GM19193 (cell line): ENCODE measurements around the gene DIS3L2.

Source experiments
- POLR2A ChIP-seq: IDR thresholded peaks from 4 replicates; pipeline ENCODE4 v1.6.1; 2011; ENCODE audit not compliant: insufficient read depth, insufficient read length; ENCODE audit errors: extremely low read depth

Gene DIS3L2

DNA sequence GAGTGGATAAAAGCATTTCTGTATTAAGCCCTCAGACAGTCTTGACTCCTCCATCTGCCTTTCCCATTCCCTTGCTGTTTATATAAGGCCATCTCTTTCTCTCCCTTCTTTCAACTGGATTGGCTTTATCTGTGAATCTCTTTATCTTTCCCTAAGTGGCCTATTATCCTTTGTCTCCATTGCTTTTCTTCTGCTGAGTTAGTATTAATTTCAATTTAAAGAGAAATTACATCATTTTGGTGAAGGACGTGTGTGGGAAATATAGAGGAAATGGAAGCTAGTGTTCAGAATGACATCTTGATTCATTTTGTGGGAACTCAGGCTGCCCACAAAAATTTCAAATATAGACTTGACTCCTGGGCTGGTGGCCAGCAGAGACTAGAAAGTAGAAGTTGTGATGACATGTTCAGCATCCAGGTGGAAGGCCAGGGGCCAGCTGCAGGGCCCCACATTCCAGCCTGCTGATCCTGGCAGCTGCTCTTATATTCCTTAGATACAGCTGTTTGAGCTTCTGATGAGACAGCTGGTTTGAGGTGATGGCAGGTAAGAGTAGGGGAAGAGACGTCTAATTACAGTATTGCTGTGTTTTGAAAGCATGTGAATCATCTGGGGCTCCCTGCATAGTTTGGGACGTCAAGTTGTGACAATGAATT lies 52.3 kb downstream of the DIS3L2 start:
- no peak for TF ChIP-seq POLR2A

DNA sequence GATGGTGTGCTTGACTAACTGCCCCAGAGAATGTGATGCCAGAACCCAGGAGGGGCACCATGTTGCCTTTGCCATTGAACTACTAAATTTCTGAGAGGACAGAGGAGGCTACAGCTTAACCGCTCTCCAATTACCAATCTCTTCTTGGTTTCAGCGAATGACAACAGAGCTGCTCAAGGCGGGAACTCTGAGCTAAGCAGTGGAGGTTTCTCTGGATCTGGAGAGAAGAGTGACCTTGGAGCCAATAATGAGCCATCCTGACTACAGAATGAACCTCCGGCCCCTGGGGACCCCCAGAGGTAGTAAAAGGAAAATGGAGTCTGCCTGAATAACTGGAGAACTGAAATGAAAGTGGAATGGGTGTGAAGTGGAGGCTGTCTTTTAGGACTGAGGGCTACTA lies 53.2 kb downstream of the DIS3L2 start:
- no peak for TF ChIP-seq POLR2A

DNA sequence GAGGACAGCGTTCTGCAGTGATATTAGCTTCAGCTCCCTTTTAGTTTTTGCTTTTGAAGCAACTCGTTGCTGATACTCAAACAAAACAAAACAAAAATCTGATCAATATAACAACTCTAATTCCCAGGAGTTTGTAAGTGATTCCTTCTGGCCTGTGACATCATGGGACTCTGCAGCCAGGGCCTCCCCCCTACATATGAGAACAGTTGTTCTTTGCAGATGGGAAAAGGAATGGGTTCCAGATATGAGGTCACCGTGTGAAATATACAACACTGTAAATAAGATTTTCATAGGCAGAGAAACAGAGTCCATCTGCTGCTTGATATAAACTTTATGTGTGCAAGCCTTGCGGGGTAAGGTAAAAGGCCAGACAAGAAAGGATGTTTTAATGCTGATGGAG lies 56.7 kb downstream of the DIS3L2 start:
- TF ChIP-seq POLR2A = no peak

DNA sequence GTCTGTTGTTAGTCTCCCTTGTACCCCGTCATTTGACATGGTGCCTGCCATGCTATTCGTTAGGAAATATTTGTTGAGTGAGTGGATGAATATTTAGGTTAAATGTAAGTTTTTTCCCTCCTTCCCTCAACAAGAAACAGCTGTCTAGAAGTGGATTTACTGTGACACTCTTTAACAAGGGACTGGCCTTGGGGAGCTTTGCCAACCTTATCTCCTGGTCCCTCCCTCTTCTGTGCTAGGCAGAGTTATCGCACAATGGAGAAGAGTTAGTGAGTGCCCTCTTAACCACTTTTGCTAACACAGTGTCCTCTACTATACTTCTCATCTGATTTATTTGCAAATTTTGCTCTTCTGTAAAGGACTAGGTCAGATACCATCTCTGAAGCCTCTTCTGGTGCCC lies 61.2 kb downstream of the DIS3L2 start:
- TF ChIP-seq POLR2A = no peak

DNA sequence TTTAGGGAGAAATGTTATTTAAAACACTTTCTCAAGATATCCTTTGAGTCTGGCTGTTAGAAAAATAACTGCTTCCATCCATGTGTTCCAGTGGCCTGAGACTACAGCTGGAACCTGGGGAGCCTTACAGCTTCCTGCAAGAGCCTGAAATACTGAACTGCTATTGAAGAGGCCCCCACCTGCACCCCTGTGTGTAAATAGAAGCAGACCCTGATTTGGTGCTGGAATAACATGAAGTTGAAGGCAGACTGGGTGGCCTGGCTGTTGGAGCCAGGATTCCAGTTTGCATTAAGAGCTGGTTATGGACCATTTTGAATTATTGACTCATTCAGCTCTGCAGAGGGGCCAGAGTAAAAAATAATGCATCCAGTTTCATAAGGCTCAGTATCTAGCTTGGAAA lies 61.9 kb downstream of the DIS3L2 start:
- no peak for TF ChIP-seq POLR2A

DNA sequence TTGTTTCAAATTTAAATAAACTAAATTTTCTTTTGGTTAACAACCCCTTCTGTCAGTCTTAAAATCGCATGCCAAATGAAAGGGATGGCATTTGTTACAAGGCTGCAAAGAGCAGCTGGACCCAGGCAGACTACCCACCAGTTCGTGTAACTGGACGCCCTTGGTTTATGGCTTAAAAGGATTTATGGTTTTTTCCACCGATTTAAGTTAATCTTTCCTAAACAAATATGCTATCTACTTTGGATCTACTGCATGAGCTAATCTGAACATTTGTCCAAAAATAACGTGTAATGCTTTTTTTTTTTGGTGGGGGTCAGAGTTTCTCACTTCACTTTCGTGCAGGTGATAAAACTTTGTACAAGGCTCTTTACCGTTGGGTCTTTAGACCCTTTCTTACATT lies 62.9 kb downstream of the DIS3L2 start:
- TF ChIP-seq POLR2A = no peak

DNA sequence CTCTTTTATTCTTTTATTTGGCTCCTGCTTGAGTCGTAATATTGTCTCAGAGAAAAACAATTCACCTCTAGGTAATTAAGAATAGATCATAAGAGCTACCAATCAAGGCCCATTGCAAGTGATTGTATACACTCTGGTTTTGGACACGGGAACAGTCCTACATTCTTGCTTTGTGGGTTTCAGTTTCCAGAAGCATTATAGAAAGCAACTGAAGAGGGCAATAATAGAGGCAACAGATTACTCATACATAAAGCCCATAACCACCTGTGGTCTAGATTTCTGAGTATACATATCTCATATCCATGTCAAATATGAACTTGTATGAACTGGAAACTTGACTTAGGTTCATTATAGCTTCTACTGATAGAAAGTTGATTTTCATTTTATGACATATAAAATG lies 65.4 kb downstream of the DIS3L2 start:
- no peak for TF ChIP-seq POLR2A

DNA sequence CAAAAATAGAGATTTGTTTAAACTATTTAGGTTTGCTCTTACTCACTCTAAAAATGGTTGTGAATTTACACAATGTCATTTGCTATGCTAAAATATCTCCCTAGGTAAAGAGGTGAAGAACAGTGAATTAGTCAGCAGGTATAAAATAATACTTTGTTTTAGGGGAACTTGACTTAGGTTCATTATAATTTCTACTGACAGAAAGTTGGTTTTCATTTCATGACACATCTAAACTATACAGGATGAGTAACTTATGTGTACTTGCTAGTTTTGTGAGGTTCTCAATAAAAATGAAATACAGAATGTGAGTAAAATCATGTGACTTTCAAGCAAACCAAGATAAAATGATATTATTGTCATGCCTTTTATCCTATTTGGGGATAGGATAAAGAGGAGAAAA lies 66.0 kb downstream of the DIS3L2 start:
- no peak for TF ChIP-seq POLR2A

DNA sequence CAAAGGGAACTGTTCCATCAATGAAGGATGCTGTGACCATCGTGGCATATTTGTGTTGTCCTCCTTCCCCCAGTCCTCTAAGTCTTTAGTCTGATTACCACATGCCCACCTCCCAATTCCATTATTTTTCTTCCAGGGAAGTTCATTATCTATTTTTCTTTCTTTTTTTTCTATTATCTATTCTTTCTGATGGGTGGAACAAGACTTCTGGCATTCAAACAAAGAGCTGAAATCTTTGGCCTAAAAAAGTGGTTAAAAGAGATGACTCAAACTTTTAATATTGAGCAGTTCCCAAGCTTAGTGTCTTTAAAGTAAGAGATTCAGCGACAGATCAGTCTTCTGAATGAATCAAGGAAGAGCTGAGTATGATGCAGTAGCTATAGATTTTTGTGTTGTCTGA lies 66.6 kb downstream of the DIS3L2 start:
- TF ChIP-seq POLR2A = no peak

DNA sequence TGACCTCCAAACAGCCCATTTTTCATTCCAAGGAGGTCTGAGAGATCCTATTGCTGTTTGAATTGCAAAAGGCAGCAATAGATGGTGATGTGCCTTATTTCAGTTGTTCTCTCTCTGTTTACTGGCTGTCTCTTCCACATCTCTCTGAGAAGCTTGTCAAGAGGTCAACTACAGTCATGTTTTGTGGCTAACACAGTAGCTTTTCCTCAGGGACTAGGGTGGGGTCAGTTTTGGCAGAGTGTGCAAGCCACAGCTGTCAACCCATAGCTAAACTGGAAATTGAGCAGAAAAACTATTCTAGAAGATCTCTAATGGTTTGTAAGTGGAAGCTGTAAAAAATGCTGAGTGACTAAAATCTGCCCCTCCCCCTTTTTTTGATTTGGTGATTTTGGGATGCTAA lies 67.1 kb downstream of the DIS3L2 start:
- TF ChIP-seq POLR2A = no peak

DNA sequence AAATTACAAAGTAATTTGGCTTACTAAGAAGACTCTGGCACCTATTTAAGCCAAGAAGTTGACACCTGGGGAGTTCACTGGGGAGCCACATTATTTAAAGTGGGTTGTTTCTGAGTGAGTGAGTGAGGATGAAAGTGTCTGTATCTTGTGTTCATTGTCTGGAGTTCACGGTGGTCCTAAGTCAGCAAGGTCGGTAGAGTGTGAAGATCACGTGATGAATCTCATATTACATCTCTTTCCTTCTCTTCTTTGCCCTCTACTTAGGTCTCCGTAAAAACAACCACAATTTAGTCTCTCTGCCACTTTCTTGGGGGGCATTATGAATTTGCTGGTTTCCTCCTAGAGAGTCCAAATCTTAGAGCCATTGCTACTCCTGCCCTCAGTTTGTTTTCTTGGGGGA lies 67.8 kb downstream of the DIS3L2 start:
- no peak for TF ChIP-seq POLR2A

DNA sequence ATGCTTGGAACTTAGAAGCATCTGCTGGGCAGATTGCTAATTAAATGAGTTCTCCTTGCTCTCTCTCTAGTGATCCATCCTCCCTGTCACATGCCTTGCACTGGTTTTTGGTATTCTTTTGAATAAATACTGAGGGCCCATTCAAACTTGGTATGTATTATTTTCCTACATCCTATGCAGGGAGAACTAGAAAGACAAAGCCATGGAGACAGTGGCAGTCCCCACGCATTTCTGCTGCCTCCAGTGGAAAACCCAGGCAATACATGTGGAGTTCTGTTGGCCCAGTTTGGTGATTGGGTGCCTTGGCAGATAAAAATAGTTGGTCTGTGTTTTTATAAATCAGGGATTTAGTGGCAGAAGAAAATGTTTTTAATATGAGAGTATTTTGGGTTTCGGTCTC lies 68.7 kb downstream of the DIS3L2 start:
- TF ChIP-seq POLR2A = no peak

DNA sequence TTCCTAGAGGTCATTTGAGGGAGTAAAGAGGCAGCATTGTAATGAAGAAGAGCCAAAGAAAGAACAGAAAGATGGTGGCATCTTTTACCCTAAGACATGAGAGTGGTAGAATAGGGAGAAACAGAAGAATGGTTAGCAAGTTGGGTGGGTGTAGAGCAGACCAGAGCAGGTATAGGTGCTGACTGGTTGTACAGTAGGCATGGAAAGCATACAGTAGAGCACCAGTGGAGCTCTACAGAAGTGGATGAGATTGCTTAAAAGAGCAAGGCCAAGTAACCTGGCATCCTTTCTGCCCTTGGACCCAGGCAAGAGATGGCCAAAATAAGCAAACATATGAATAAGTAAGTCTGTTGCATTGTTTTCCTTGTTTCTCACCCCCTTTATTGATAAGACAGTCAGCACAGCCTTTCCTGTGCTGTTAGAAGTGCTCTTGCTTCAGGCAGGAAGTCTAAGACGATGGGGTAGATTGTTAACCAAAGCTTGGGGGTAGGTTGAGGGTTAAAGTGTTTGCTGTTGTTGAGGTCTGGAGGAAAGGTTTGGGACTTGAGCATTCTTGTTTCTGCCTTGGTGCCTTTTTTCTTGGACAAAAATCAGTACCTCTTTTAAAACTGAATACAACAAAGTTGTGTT lies 76.9 kb downstream of the DIS3L2 start:
- no peak for TF ChIP-seq POLR2A

DNA sequence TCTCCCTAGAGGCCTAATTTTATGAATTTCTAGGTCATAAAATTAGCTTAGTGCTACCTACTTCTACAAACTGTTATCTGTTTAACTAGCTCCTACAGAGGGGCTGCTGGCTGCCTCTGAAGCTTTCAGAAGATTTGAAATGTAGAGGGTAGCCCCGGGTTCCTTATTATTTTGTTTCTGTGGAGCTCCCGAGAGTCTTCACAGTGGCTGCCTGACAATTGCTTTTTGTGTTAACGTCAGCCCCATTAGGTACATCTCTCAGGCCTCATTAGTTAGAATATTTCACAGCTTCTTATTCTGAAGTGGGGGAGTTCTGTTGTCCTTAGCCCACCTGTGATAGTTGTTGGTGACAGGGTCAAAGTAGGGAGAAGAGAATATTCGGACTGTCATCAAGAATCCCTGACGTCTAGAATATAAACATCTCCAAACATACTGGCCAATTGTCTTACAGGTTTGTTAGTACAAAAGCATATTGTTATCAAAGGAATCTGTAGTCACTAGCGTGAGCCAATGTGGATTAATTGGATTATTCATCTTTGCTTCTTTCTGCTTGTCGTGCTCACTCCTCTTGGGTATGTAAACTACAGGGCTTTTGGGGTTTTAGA lies 77.5 kb downstream of the DIS3L2 start:
- no peak for TF ChIP-seq POLR2A

DNA sequence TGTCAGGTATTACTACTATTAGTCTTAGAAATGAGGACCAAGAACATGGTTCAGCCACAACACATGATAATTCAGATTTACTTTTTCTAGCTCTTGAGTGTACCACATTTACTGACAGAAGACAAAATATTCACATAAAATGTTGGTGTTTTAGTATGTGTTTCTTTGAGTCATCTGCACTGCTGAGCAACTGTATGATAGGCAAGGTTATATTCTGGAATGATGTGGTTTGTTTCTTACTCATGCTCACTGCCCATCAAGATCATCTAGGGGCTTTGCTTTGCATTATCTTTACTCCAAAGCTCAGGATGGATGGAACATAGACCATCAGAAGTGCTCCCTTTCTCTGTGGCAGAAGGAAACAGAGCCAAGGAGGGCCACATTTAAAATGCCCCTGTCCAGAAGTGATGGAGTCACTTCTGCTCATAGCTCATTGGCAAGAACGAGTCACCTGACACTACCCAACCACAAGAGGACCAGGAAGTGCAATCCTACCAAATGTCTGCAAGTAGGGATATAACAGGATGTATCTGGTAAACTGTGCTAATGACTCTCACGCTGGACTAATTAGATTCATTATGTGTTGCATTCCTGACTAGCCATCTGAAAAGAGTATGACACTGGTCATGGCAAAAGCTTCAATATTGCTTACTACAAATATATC lies 81.5 kb downstream of the DIS3L2 start:
- no peak for TF ChIP-seq POLR2A

DNA sequence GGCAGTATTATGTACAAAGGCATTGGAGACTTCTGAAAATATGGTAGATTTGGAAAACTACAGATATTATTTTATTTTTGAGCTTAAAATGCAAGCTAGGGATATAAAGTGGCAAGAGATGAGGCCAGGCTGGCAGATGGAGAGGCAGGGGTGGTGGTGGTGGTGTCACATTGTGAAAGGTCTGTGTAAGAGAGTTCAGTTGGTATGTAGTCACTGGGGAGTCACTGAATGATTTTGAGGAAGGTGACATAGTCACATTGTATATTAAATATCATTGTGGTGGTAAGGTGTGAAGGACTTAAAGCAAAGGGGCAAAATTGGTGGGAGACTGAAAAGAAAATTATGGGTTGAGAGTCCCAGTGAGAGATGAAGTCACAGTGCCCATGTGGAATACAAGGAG lies 82.5 kb downstream of the DIS3L2 start:
- TF ChIP-seq POLR2A = no peak
